GM19372 (cell line): ENCODE data around the gene UQCRQ.
A peak's percentile ranks its signal among the peaks of the same experiment; 100 is the strongest.

ENCODE experiments used
- ATAC-seq: cut with Tn5 transposase; IDR thresholded peaks from one replicate; pipeline ENCODE4 v1.9.1; 2021; ENCODE audit warnings: mild to moderate bottlenecking, low read depth, moderate library complexity; ENCODE audit not compliant: unreplicated experiment

Gene UQCRQ

DNA sequence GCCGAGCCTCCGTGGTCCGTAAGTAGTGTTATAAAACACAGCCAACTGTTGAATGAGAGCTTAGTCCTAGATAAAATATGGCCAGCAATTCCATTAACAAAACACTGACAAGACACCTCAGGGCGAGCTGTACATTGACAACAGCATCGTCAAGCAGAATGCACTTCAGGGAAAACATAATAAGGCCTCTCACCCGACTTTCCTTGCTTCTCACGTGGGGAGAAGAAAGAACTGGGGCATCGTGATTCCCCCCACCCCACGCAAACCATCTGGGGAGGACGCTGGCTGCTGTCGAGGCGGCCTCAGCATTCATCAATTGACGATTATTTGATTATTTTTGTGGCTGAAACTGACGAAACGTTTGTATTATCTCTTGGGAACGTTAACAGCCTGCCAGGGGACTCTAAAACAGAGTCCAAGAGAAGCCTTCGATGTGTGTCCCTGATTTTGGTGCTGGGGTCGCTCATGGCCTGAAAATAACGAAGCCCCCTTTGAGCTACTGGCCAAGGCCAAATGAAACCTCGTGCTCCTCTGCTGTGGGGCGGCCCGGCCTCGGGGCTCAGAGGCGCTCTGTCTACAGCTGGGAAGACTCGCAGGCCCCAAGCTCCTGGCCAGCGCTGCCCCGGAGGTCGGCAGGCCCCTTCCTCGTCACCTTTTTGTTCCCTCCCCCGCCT is 637 bp upstream of the UQCRQ start:
- peak; percentile 25 for ATAC-seq

DNA sequence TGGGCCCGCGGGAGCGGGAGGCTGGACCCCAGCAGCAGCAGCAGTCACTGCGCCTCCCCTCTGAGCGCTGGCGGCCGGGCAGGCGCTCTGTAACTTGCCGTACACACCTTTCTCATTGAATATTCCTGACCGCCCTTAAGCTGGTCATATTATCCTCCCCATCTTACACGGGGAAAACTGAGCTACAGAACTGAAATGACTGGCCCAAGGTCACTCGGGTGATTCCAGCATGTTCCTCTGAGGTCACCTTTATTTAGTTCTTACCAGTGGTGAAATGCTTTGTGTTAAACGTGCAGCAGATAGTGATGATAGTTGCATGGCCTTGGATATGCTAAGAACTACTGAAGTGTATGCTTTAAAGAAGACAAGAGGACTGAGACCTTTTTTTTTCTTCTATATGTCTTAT is 607 bp downstream of the UQCRQ start:
- ATAC-seq = no peak

DNA sequence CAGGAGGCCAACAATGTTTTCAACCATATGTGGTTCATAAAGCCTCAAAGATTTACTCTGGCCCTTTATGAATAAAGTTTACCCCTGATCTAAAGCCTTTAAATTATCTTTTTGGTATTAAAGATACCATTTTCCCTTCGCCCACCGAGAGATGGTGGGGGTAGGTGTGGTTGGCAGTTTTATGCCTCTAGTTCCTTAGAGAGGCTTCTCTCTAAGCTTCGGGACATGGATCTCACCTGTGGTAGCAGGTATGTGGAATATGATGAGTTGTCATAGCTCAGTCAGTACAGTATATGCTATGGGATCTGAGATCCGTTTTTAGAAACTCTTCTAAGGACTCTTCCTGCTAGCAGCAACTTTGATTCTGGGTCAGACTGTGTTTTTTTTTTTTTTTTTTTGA is 2.3 kb downstream of the UQCRQ start:
- ATAC-seq = no peak

DNA sequence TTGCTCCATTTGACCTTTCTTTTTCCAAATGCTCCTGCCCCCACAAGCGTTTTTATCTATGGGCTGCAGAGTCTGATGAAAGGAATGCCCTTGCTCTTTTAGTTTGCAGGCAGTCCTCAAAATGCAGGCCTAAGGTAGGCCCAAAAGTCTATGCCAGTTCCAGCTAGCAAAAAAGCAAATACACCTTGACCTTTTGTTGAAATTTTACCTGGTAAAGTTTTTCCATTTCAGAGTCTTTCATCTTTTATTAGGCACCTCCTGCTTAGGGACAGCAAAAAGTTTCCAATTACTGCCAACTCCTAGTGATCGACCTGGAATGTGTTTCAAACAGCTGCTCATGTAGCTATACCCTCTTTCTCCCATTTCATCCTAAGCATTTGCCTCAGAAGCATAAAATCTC is 4.4 kb downstream of the UQCRQ start:
- ATAC-seq = no peak

DNA sequence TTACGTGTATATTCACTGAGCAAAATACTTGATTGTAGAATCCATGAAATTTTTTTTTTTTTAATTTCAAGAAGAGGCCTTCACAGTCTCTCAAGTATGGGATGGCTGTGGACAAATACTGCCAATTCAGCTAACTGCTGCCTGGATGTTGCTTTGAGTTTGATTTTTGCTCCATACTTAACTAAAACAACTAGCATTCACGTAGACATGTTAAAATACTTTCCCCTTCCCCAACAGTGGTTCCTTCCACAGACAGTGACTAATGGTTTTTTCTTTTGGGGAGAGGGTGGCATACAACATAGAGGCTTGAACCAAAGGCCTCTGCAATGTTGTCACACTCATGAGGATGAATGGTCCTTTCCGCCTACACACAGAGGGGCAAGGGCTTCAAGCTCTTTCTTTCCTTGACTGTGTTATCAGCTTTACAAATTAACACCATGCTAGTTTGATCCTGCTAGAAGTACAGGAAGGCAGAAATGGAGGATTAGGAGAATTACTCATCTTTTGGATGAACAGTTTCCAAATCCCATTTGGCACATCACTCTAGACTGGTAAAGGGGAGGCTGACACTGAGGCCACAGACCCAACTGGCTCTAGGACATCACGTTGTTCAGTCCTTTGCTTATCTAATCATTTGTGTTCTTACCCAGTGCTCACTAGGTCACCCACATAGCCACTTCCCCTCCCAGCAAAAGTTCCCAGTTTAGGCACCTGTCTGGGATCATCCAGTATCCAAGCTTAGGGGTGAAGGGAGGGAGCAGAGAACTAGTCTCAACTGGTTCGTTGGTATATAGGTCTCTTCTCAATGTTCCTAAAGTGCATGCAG is 5.2 kb downstream of the UQCRQ start:
- no peak for ATAC-seq

DNA sequence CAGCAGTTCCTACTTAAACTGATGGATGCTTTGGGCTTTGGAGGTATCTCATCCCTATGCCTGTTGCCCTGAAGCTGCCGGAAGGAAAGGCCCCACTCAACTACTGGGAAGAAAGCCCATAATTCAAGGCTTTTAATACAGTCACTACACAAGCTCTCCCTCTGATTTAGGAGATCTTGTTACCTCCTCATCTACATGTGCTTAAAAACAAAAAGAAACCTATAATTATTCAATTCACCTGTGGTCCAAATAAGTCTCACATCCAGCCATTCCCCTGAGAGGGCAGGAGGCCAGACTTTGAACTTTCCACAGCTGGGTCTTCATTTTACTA is 6.3 kb downstream of the UQCRQ start:
- no peak for ATAC-seq

DNA sequence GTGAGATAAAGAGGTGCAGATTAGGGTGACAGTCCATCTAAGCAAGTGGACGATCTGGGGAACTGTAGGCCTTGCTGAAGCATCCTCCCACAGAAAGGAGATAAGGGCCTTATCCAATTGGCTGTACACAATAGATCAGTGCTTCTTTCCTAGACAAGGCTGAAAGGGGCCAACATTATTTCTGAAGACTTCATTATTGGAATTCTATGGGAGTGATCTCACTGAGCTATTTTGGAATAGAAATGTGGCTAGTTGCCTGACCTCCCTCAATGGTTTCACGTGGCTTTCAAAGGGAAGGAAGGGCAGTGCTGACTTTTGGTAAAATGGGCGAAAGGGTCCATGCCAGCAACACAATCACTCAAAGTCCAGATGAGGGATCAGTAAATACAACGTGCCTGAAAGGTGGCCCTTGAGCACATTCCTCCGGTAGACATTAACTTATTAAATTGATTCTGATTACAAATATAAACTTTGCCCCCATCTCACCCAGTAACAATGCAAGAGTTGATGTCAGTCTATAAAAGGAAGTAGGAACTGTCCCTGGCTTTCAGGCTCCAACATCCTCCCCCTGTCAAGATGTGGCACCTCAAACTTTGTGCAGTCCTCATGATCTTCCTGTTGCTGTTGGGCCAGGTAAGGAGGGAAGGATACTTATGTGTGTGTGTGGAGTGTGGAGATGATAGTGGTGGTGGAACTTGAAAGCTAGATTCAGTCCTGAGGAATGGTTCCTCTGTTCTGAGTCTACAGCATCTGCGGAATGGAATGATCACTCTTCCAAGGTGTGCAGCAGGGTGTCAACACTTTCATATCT is 6.9 kb downstream of the UQCRQ start, which contains the start of gene LEAP2:
Gene LEAP2 (plus strand): TSS at position 550 of the 811 bp plus-strand sequence. CDS start 27 bp downstream, at position 577.
- no peak for ATAC-seq

DNA sequence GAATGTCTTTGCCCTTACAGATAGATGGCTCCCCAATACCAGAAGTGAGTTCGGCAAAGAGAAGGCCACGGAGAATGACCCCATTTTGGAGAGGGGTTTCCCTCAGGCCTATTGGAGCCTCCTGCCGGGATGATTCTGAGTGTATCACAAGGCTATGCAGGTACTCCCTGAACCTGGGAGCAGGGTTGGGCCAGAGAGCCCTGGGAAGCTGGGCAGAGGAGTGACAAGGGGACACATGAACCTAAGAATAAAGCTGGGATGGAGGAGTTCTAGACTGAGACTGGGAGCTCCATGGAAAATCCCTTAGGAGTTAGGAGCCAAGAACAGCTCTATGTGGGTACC is 7.5 kb downstream of the UQCRQ start:
- ATAC-seq = no peak

DNA sequence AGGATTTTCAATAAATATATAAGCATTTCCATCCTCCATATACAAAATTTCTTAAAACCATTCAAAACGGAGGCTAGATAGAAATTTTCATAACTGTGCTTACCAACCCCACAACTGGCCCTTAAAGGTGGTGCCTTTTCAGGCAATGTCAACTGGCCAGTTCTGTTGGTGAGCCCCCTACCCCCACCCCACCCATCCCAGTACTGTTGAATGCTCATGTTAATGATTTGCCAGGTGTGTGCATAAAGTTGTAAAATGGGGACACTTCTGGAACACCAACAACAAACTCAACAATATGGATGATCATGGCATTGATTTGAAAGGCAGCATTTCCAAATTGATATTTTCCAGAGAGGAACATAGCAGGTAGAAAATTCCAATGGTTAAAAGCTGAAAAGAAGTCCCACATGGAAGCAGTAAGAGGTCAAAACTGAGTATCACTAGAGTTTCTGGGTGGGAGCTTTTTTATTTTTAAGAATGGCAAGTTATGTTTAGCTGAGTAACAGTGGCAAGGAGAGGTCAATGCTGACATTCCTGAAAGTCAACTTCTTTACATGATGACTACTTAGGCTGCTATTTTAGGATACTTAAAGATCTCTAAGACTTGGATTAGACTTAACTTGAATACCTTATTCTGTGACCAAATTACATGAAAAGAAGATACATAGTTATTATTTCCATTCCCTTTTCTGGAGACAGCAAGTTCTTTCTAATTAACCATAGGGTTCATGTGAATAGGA is 9.7 kb downstream of the UQCRQ start:
- ATAC-seq = no peak

DNA sequence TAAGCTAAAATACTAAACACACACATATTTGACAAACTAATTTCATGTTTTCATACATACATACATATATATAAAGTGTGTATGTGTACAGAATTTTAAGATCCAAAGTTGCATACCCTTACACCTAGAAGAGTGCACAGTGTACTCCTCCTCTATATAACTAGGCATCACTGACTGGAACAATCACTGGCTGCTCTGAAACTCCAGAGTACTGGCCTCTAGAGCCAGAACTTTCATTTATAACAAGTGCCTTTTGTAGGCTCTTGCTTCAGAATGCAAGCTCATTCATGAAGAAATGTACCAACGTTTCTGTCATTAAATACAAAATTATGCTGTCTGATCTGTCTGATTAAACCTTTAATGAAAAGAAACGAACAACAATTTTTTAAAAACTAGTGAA is 11.0 kb downstream of the UQCRQ start:
- ATAC-seq = no peak

DNA sequence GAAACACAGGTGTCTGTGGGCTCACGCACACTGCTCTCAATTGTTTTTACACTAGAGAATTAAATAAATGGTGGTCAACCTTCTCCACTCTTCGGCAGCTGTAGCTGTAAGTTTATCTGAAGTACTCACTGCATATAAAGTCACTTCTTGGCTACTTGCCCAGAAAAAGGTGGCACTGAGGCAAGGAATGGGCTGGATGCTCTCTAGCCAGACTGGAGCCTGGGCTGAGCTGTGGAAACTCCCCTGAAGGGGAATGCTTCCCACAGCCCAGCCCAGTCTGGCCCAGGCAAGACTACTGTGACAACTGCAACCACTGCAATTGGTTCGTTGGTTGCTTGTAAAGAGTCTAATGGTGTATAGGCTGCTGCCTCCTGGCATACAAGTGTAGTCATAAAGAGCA is 11.5 kb downstream of the UQCRQ start:
- no peak for ATAC-seq

DNA sequence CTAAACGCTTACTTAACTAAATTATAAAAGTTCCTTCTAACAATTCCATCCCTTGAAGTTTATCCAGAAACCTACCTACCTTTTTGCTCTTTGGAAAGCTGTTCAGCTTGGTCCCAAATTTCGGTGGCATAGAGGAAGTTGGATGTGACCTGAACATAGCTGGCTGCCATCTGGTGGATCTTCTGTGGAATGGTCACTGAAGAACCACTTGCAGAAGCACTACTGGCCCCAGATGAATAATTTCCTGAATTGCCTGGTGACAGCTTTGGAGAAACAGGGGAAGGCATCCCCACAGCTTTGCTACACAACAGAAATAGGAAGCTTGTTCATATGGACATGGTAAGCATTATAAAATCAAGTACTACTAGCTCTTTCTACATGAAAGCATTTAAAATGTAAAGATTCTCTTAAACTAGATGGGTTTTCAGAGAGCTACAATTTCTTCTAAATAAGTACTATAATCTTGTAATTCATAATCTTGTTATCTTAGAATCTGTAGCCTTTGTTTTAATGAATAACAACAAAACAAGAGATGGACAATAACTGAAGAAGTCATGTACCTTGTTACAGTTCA is 16.9 kb downstream of the UQCRQ start:
- no peak for ATAC-seq

DNA sequence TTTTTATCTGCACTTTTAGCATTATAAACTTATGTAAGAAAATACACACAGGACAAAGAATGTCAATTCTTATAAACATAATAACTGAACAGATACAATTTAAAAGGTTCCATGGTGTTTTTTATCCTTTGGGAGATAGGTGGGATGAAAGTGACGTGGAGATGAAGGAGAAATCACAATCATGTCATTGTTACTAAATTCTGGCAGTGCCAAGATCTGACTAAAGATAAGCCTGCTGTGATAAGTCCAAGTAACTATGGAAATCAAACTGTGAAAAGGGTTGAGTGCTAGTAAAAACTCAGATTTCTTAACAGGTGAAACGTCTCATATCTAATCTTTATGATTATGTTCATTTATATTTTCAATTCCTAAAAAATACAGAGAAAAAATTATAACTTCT is 18.1 kb downstream of the UQCRQ start:
- ATAC-seq = no peak

DNA sequence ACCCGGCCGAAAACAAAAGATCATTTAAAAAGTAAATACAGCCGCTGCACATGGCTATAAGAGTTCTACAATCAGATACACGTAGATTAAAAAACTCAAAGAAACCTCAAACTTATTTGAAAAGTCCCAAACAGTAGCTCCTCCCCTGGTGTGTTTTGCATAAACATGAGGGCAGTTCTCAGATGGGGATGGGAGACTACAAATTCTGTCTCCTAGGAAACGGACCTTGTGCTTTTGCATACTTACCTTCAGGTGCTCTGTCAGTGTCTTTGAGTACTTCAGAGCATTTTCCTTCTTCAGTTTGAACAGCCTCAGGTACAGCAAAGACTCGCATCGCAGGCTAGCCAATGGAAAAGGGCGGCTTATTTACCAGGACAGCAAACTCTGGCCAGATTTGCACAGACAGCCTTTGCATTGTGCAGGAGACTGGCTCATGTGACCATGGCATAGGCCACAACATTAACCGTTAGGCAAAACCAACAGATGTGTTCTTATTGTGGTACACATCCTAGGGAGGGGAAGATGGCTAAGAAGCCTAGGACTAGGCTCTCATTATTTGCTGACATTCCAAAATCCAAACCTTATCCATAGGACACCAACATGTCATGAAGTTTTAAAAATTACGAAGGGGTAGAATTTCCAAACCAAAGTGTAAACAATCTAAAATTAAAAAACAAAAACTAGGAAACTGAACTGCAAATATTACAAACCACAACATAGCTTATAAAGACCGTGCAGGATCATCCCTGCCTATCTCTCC is 19.8 kb downstream of the UQCRQ start:
- no peak for ATAC-seq

DNA sequence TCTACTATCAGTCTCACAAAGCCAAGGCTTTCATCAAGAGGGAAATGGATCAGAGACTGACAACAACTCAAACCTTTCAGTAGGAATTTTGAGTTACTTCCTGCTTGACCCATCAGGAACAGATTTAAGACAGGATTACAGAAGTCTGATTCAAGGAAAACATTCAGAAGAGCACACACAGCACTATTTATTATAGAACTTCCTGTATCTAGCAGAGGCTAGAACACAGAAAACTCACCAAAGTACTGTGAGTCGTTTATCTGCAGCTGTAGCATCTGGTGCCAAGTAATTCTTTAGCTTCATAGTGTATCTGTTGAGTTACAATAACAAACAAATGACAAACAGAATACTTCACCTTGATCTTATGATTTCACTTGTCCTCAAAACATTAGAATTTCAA is 20.8 kb downstream of the UQCRQ start:
- ATAC-seq = no peak

DNA sequence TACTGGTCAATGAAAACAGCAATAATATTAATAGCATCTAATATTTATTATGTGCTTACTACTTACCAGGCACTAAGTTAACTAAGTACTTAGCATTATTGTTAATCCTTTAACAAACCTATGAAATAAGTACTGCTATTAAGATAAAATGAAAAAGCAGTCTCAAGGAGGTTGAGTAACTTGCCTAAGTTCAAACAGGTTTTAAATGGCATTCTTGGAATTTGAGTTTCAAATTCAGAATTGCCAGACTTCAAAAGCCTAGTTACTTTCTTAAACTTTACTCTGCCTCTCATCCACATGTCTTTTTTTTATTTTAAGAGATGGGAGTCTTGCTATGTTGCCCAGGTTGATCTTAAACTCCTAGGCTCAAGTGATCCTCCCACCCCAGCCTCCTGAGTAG is 23.1 kb downstream of the UQCRQ start:
- ATAC-seq = no peak

DNA sequence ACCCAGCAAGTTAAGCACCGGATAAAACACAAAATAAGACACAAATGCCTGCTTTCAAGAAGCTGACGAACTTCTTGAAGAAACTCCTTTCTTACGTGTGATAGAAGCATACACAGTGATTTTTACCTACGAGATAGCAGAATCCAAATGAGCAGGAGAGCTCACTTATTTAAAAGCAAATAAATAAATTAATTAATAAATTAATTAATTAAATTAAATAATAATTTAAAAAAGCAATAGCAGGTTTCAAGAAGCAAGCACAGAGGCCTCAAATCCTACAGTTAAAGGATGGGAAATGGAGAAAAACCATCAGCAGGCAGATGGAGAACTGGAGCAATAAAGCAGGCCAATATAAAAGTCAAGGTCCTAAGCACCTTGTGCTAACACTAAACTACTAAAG is 24.4 kb downstream of the UQCRQ start:
- ATAC-seq = no peak

DNA sequence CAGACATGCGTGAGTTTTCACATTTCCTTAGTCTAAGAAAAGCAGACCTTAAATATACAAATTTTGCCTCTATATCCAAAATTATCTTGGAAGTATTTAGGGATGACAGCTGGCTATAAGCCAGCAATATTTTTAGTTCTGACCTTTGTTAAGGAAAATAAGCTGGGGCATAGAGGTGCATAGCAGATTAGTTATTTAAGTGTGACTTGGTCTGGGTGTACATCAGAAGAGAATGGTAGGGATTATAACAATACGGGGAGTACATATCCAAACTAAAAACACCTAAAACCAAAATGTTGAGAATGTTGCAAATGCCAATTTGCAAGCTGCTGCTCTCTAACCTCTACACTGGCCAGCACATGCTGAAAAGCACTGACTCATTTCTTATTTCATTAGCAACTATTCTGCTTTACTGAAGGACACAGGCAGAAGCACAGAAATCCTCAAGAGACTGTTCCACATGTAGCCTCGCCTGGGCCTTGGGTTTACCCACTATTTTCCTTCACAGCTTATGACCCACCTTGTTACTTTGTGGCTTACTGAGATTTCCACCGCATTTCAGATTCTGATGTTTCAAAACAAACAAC is 29.4 kb downstream of the UQCRQ start:
- no peak for ATAC-seq

DNA sequence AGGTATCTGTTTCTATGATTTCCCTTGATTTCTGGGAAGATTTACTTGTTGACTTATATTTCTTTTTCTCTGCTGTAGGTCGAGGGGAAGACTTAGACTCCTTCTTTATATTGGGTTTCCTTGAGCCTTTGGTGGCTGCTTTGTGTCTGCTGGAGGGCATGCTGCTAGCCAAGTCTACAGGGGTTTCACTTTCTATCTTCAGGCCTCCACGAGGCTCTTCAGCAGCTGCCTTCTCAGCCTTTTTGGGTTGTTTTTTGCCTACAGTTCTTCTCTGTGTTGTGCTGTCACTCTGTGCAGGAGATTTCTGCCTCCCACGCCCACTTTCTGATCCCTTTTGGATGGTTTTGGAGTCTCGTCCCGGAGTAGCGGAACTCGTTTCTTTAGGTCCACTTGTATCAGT is 30.2 kb downstream of the UQCRQ start:
- no peak for ATAC-seq
